Pancreas (tissue), 10 donors: ENCODE results near the gene HEBP2. TPM values are rescaled to one million over a fixed set of nuclear protein-coding genes. Genes with fewer than 3 reads are reported as not detected.

Experiments used
- ATAC-seq, 4 donors: fragments of 200-7000 bp; cut with Tn5 transposase; one replicate each; pipeline versions ENCODE4 v1.8.0 to v1.9.1; 2020; ENCODE audit warnings: mild to moderate bottlenecking in 4 of 4, moderate library complexity in 4 of 4
- DNase-seq, 6 donors: peaks; one replicate each; pipeline ENCODE4 v3.0.0-alpha.2; 2020
- FAIRE-seq: peaks from 2 replicates; lab custom pipeline; 2012; peaks lifted over from hg19 to GRCh38; lab: Jason Lieb, UNC
- H3K27ac ChIP-seq, 4 donors: fragments of 200-600 bp; sonication (generic); 1 replicate in 3 of 4; 2 replicates in 1 of 4; pipeline versions ENCODE4 v1.5.0 to v1.8.0; 2020
- H3K27me3 ChIP-seq, 4 donors: fragments of 200-600 bp; one replicate each; pipeline ENCODE4 v1.8.0; 2021
- H3K36me3 ChIP-seq, 3 donors: fragments of 200-600 bp; sonication (generic) in 1 of 3; one replicate each; pipeline versions ENCODE4 v1.5.0 to v1.8.0; 2020 to 2021
- H3K4me1 ChIP-seq, 3 donors: fragments of 200-600 bp; one replicate each; pipeline ENCODE4 v1.8.0; 2021
- H3K4me3 ChIP-seq, 4 donors: fragments of 200-600 bp; sonication (generic) in 2 of 4; one replicate each; pipeline versions ENCODE4 v1.5.0 to v1.8.0; 2020 to 2021
- H3K9me3 ChIP-seq, 4 donors: fragments of 200-600 bp; one replicate each; pipeline ENCODE4 v1.8.0; 2021
- CTCF ChIP-seq, 4 donors: fragments of 200-600 bp; sonication (generic) in 3 of 4; IDR thresholded peaks; one replicate each; pipeline versions ENCODE4 v1.5.0 to v1.8.0; 2021; ENCODE audit warnings: antibody characterized with exemption in 4 of 4
- WGBS, 2 donors: extraction: QIAGEN DNeasy Blood & Tissue Kit; methylation state at CpG; one replicate each; pipeline ENCODE4 v1.1.7; 2013; 5-methylcytosine and 5-hydroxymethylcytosine counted together
- intact Hi-C, 3 donors: fragments of 100-400 bp; cut with DNase I; formaldehyde crosslinking; loops; one replicate each; pipeline versions ENCODE4 v1.11.1 to v1.14.2; 2022
- polyA plus RNA-seq, 2 donors: library from polyadenylated mRNA; stranded (reverse); fragments of 200-250 nt; gene quantifications; one replicate each; pipeline ENCODE4 v1.2.3, GENCODE V29; 2013
- total RNA-seq, 6 donors: library from RNA; stranded (reverse); fragmentation: NEBNext Ultra II Directional in 4 of 6; extraction: Animal tissue kit (Norgen Biotek cat#: 25700) in 4 of 6; gene quantifications; one replicate each; pipeline versions ENCODE4 v1.2.1 to v1.2.4, GENCODE V29; 2021 to 2023
- donor health status: healthy with polysubstance abuse.
- donor health status: DM: no; HTN: no; CAD: no; lungs with moderate emphysema.
- donor health status: DM: no; HTN: no; CAD: no.
- donor health status: control.
- donor health status: control.
- donor health status: Bipolar disorder and iron deficiency.
- donor health status: DM: yes; HTN: yes; CAD: no.
- donor health status: DM: no; HTN: no; CAD: no.
- donor health status: DM: no; HTN: no; CAD: no.
- donor health status: DM: yes; HTN: yes; CAD: no.

The HEBP2 gene
- total and polyA plus RNA-seq, 8 donors: 10.7 to 34.0 (median 28.5) TPM

DNA sequence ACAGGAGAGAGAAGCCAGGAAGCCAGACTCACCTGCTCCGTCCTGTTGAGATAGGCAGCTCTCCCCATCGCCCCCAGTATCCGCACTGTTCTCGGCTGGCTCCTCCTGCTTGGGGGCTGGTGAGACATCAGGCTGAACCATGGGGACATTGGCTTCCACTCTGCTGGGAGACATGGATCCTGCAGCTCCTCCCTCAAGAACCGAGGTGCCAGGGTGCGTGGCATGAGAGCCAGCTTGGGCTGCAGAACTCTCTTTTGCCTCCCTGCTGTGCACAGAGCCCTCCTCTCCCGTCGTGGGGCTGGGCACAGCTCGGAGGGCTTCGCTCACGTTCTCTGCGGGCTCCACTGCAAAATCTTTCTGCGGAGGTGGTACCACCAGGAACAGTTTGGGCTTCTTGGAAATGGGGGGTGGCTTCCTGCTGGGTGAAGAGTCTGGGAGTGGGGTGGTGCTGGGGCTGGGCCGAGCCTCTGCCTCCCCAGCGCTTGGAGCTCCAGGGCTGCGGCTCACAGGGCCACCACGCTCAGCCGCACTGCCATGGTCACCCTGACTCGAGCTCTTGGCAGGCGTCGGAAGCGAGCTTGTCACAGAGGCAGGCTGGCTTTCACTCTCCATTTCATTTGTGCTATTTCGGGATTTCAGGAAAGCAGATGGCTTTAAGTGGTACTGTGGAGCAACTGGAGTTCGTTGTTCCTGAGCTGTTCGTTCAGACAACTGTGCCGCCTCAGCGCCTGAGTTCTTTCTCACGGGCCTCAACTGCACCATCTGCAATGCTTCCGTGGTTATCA is 26.5 kb downstream of the HEBP2 start:
- ATAC-seq: peak in 2 of 4 donors; percentile 39 to 43
- Histone ChIP-seq H3K4me3 (no peak overlapping the region), H3K36me3 (peaks cover 0 to 17% (median 0%) of the 10 kb centered on the region in 3 donors), H3K27me3 (no peaks in the 10 kb centered on the region), H3K9me3 (no peaks in the 10 kb centered on the region), H3K4me1 (no peaks in the 10 kb centered on the region), H3K27ac (no peak overlapping the region)
- no peak for FAIRE-seq
- intact Hi-C loops: loop anchor here in 2 of 3 donors (5.0 to 10.0 kb wide), 3 partner anchors 82 to 164 kb away; no protein-coding TSS in a partner anchor
- no peak for DNase-seq
- WGBS, 2 donors: 89 to 90% methylated on average over 28 to 29 of the region's 29 CpGs
- TF ChIP-seq CTCF (IDR thresholded peaks at IDR 0.05): no peak

DNA sequence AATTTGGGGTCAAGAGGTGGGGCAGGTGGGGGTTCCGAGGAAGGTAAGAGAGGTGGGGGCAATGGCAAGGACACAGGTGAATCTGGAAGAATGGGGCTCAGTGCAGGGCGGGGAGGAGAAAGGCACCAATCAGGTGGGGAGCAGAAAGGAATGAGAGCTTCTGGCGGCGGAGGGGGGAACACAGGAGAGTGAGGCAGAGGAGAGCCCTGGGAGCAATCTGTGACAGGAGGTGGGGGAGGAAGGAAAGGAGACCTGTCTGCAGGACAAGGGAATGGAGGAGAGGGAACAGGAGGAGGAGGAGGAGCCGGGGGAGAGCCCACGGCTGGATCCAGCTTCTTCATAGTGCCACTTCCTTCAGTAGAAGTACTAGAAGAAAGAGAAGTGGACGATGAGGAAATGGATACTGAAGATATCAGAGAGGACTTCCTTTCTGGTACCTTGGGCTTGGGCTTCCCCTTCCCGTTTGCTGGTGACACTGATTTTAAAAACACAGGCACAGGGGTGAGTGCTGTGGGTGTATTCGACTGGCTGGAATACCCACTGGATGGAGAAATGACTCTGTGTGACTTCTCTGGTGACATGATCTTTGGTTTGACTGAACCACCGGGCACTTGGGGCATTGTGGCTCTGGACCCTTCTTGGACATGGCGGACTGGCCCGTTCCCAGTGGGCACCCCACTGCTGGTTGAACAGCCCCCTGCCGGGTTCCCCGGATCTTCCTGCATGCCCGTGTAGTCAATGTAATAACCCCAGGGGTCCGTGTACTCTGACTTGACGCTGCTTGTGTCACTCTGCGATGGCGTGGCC is 27.4 kb downstream of the HEBP2 start:
- WGBS, 2 donors: 88% methylated on average over 19 of the region's 19 CpGs
- H3K4me1 ChIP-seq: no peaks in the 10 kb centered on the region
- no peak for DNase-seq
- no peaks in the 10 kb centered on the region for H3K9me3 ChIP-seq
- H3K4me3 ChIP-seq: no peak overlapping the region
- ATAC-seq: peak in 1 of 4 donors; percentile 34
- no peak for TF ChIP-seq CTCF (IDR thresholded peaks at IDR 0.05)
- H3K27me3 ChIP-seq: no peaks in the 10 kb centered on the region
- FAIRE-seq: no peak
- H3K27ac ChIP-seq: no peak overlapping the region
- intact Hi-C loops: loop anchor here in 2 of 3 donors (5.0 to 10.0 kb wide), 3 partner anchors 81 to 163 kb away; no protein-coding TSS in a partner anchor
- peaks cover 0 to 17% (median 0%) of the 10 kb centered on the region in 3 donors for H3K36me3 ChIP-seq

DNA sequence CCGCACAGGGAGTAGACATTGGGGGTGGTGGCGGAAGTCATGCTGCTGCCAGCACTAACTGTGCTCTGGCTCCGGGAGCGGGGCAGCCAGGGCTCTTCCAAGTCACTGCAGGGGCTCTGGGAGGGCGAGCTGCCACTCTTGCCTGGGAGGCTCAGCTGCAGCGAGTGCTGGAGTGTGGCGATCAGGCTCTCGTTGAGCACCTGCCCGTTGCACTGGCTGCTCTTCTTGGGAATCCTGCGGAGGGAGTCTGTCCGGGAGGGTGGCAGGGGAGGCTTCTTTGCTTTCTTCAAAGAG is 28.0 kb downstream of the HEBP2 start:
- ATAC-seq (no peak), DNase-seq (peak in 1 of 6 donors; percentile 68), FAIRE-seq (no peak)
- TF ChIP-seq CTCF (IDR thresholded peaks at IDR 0.05): no peak
- Histone ChIP-seq H3K4me3 (no peak overlapping the region), H3K27ac (no peak overlapping the region), H3K27me3 (no peaks in the 10 kb centered on the region), H3K4me1 (no peaks in the 10 kb centered on the region), H3K36me3 (peaks cover 0 to 17% (median 0%) of the 10 kb centered on the region in 3 donors), H3K9me3 (no peaks in the 10 kb centered on the region)
- intact Hi-C loops: loop anchor here in 2 of 3 donors (5.0 to 10.0 kb wide), 3 partner anchors 80 to 163 kb away; no protein-coding TSS in a partner anchor
- 93 to 95% methylated on average over 11 of the region's 11 CpGs for WGBS, 2 donors

DNA sequence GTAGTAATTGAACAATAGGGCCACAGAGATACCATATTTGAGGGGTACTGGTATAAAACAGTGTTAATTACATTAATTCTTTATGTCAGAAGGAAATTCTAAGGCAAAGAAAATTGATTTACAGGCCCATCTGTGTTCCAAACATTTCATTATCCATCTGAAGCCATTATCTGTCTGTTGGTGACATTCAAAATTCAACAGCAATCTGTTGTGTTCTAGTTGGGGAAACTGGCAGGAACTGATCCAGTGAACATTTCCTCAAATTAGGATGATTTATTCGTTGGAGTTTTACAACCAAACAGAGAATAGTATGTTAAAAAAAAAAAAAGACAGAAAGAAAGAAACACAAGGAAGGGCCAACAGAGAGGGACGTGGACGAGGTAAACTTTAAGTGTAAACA is 30.1 kb downstream of the HEBP2 start:
- DNase-seq (no peak), ATAC-seq (no peak), FAIRE-seq (no peak)
- no peak for TF ChIP-seq CTCF (IDR thresholded peaks at IDR 0.05)
- H3K4me3 ChIP-seq: no peak overlapping the region
- intact Hi-C loops: loop anchor here in 2 of 3 donors (5.0 to 10.0 kb wide), 3 partner anchors 78 to 161 kb away; no protein-coding TSS in a partner anchor
- no peak overlapping the region for H3K27ac ChIP-seq
- H3K27me3 ChIP-seq: no peaks in the 10 kb centered on the region
- WGBS, 2 donors: 58 to 65% methylated on average over 3 of the region's 3 CpGs
- H3K4me1 ChIP-seq: no peaks in the 10 kb centered on the region
- H3K9me3 ChIP-seq: no peaks in the 10 kb centered on the region
- H3K36me3 ChIP-seq: peaks cover 0 to 17% (median 0%) of the 10 kb centered on the region in 3 donors
